Neural cell (in vitro differentiated cells): ENCODE results near the gene MEPCE. TPM values are rescaled to one million over a fixed set of nuclear protein-coding genes. Genes with fewer than 3 reads are reported as not detected.

Experiments
- H2AFZ ChIP-seq: fragments of 200-600, 300-800 bp; sonication (generic), shearing (Covaris generic); 2 replicates; pipeline ENCODE4 v1.6.0; 2014; ENCODE audit warnings: low read depth, mild to moderate bottlenecking, antibody characterized with exemption, low read length, moderate library complexity
- H3F3A ChIP-seq: fragments of 200-600 bp; shearing (Covaris generic); 2 replicates; pipeline ENCODE4 v1.6.1; 2016; ENCODE audit warnings: mild to moderate bottlenecking, moderate library complexity, mixed read lengths, antibody characterized with exemption, low read length; ENCODE audit not compliant: insufficient read depth, poor library complexity, severe bottlenecking
- H3K27ac ChIP-seq: fragments of 200-600, 300-800 bp; sonication (generic), shearing (Covaris generic); 2 replicates; pipeline ENCODE4 v1.5.1; 2014; ENCODE audit warnings: mild to moderate bottlenecking, low read length, moderate library complexity
- H3K27me3 ChIP-seq: fragments of 300-800, 200-600 bp; sonication (generic), shearing (Covaris generic); 2 replicates; pipeline ENCODE4 v1.6.0; 2014; ENCODE audit warnings: mild to moderate bottlenecking, low read depth, low read length, moderate library complexity; ENCODE audit not compliant: insufficient read depth
- H3K36me3 ChIP-seq: fragments of 300-800, 200-600 bp; sonication (generic), shearing (Covaris generic); 2 replicates; pipeline ENCODE4 v1.5.1; 2014; ENCODE audit warnings: mild to moderate bottlenecking, antibody characterized with exemption, low read length, moderate library complexity; ENCODE audit not compliant: insufficient read depth
- H3K4me2 ChIP-seq: fragments of 300-800, 200-600 bp; sonication (generic), shearing (Covaris generic); 2 replicates; pipeline ENCODE4 v1.6.0; 2014; ENCODE audit warnings: mild to moderate bottlenecking, low read length
- H3K4me3 ChIP-seq: fragments of 300-800, 200-600 bp; sonication (generic), shearing (Covaris generic); 2 replicates; pipeline ENCODE4 v1.5.1; 2014; ENCODE audit warnings: mild to moderate bottlenecking, low read length, moderate library complexity
- H3K79me2 ChIP-seq: fragments of 200-600 bp; shearing (Covaris generic); replicated peaks from 2 replicates; pipeline ENCODE4 v1.6.0; 2014; ENCODE audit warnings: mild to moderate bottlenecking, low read length, moderate library complexity; ENCODE audit not compliant: insufficient read depth
- H3K9ac ChIP-seq: fragments of 300-800, 200-600 bp; sonication (generic), shearing (Covaris generic); 2 replicates; pipeline ENCODE4 v1.6.1; 2016; ENCODE audit warnings: mild to moderate bottlenecking, low read length, mixed read lengths
- H3K9me2 ChIP-seq: fragments of 200-600 bp; shearing (Covaris generic); 2 replicates; pipeline ENCODE4 v1.6.1; 2016; ENCODE audit warnings: mild to moderate bottlenecking, low read length, mixed read lengths; ENCODE audit not compliant: insufficient read depth
- H3K9me3 ChIP-seq: fragments of 200-600, 300-800 bp; sonication (generic), shearing (Covaris generic); 2 replicates; pipeline ENCODE4 v1.6.1; 2016; ENCODE audit warnings: mild to moderate bottlenecking, mixed run types, low read length, moderate library complexity, mixed read lengths
- H4K20me1 ChIP-seq: fragments of 200-600 bp; shearing (Covaris generic); 2 replicates; pipeline ENCODE4 v1.6.1; 2016; ENCODE audit warnings: mild to moderate bottlenecking, mixed run types; ENCODE audit not compliant: insufficient read depth
- CTCF ChIP-seq: fragments of 450-650 bp; IDR thresholded peaks from 2 replicates; pipeline ENCODE4 v1.5.1; 2014; ENCODE audit warnings: antibody characterized with exemption, mild to moderate bottlenecking, moderate library complexity; ENCODE audit not compliant: poor library complexity, severe bottlenecking
- EP300 ChIP-seq: fragments of 450-650 bp; conservative IDR thresholded peaks from 2 replicates; pipeline ENCODE4 v1.6.1; 2014; ENCODE audit warnings: antibody characterized with exemption, mild to moderate bottlenecking, moderate library complexity; ENCODE audit not compliant: poor library complexity, severe bottlenecking
- EZH2 ChIP-seq: fragments of 200-600, 300-800 bp; shearing (Covaris generic), sonication (generic); IDR thresholded peaks from 2 replicates; pipeline ENCODE4 v1.6.1; 2014; ENCODE audit warnings: antibody characterized with exemption, low read length, borderline replicate concordance, mild to moderate bottlenecking; ENCODE audit not compliant: insufficient read depth, poor library complexity, severe bottlenecking
- MXI1 ChIP-seq: fragments of 450-650 bp; conservative IDR thresholded peaks from 2 replicates; pipeline ENCODE4 v1.6.1; 2014; ENCODE audit warnings: antibody characterized with exemption, mild to moderate bottlenecking; ENCODE audit not compliant: poor library complexity, severe bottlenecking
- POLR2AphosphoS5 ChIP-seq: IDR thresholded peaks from 2 replicates; pipeline ENCODE4 v1.6.1; 2012
- RAD21 ChIP-seq: fragments of 450-650 bp; conservative IDR thresholded peaks from 2 replicates; pipeline ENCODE4 v1.6.1; 2014; ENCODE audit warnings: antibody characterized with exemption, mild to moderate bottlenecking, moderate library complexity
- REST ChIP-seq: IDR thresholded peaks from 2 replicates; pipeline ENCODE4 v1.6.1; 2012; ENCODE audit warnings: borderline replicate concordance
- SMC3 ChIP-seq: fragments of 450-650 bp; conservative IDR thresholded peaks from 2 replicates; pipeline ENCODE4 v1.6.1; 2014; ENCODE audit warnings: antibody characterized with exemption, mild to moderate bottlenecking, moderate library complexity; ENCODE audit not compliant: poor library complexity
- TAF1 ChIP-seq: IDR thresholded peaks from 2 replicates; pipeline ENCODE4 v1.6.1; 2012; ENCODE audit warnings: low read depth
- polyA plus RNA-seq: library from polyadenylated mRNA; depleted of rRNA; stranded (reverse); fragments of >200 nt; gene quantifications from 2 replicates; pipeline ENCODE4 v1.2.3, GENCODE V29; 2014

The MEPCE gene
- polyA plus RNA-seq, 1 donor from 2014 or later = 15.0 TPM

- peaks cover 19% of the 10 kb centered on the region for H3K79me2 ChIP-seq
- TF ChIP-seq TAF1 = no peak
- no peak for TF ChIP-seq EP300
- TF ChIP-seq EZH2 = no peak
- TF ChIP-seq POLR2AphosphoS5 = no peak
- TF ChIP-seq REST = no peak
- TF ChIP-seq RAD21 = no peak
- TF ChIP-seq MXI1 = no peak
- TF ChIP-seq SMC3 = no peak
- no peak for TF ChIP-seq CTCF
- H3K27me3 ChIP-seq = no peaks in the 10 kb centered on the region
- H3K4me3 ChIP-seq = peak overlapping the region; percentile 81
- H2AFZ ChIP-seq = peak overlapping the region; percentile 67
- no peaks in the 10 kb centered on the region for H3K36me3 ChIP-seq
- no peaks in the 10 kb centered on the region for H4K20me1 ChIP-seq
- no peaks in the 10 kb centered on the region for H3K9me2 ChIP-seq
- no peaks in the 10 kb centered on the region for H3F3A ChIP-seq
- peak overlapping the region; percentile 99 for H3K27ac ChIP-seq
- no peaks in the 10 kb centered on the region for H3K9me3 ChIP-seq
- H3K9ac ChIP-seq = peak overlapping the region; percentile 96
- H3K4me2 ChIP-seq = no peak overlapping the region
Measured at GRCh38 chr7:100427762-100428198, 1.9 kb upstream of the MEPCE start.

- H3K79me2 ChIP-seq = peaks cover 19% of the 10 kb centered on the region
- no peaks in the 10 kb centered on the region for H3K27me3 ChIP-seq
- H3K9me2 ChIP-seq = no peaks in the 10 kb centered on the region
- peak within 1 kb of the TSS; percentile 93 for H2AFZ ChIP-seq
- peak within 1 kb of the TSS; percentile 99 for H3K27ac ChIP-seq
- H3K9me3 ChIP-seq = no peaks in the 10 kb centered on the region
- peak within 1 kb of the TSS; percentile 96 for H3K9ac ChIP-seq
- H3K4me2 ChIP-seq = peak within 1 kb of the TSS; percentile 63
- no peaks in the 10 kb centered on the region for H3K36me3 ChIP-seq
- no peaks in the 10 kb centered on the region for H4K20me1 ChIP-seq
- no peaks in the 10 kb centered on the region for H3F3A ChIP-seq
- H3K4me3 ChIP-seq = peak within 1 kb of the TSS; percentile 81
- peak; percentile 93 for TF ChIP-seq POLR2AphosphoS5
- TF ChIP-seq EZH2 = no peak
- TF ChIP-seq TAF1 = peak; percentile 78
- TF ChIP-seq MXI1 = peak; percentile 76
- TF ChIP-seq SMC3 = peak; percentile 33
- no peak for TF ChIP-seq RAD21
- TF ChIP-seq REST = peak; percentile 71
- peak; percentile 67 for TF ChIP-seq EP300
- peak; percentile 41 for TF ChIP-seq CTCF
Measured at GRCh38 chr7:100428199-100428966, 1.2 kb upstream of the MEPCE start, which contains the start of gene ZCWPW1. Gene ZCWPW1, minus strand, starts transcription at chr7:100428703. Its CDS starts 8,054 bp downstream, at chr7:100420649.
